H1 (cell line): Measurements from ENCODE around the gene MFNG. TPM values are rescaled to one million over a fixed set of nuclear protein-coding genes. Genes with fewer than 3 reads are reported as not detected.

Experiments used
- CTCF ChIA-PET: fragments of 300-600 bp; sonication (Branson Sonifier 250); formaldehyde crosslinking; loops from one replicate; lab custom pipeline; 2021; ENCODE audit not compliant: partially characterized antibody; lab: Charles Lee
- POLR2A ChIA-PET: fragments of 300-600 bp; sonication (Branson Sonifier 250); formaldehyde crosslinking; loops from one replicate; lab custom pipeline; 2021; ENCODE audit warnings: inconsistent platforms; ENCODE audit not compliant: partially characterized antibody; lab: Charles Lee
- DNase-seq, 2 experiments: peaks; one replicate each; pipeline versions ENCODE4 v3.0.0 to v3.0.0-alpha.2; 2010 to 2022; ENCODE audit warnings: low spot score in 2 of 2, low read depth in 1 of 2, mixed read lengths in 1 of 2
- FAIRE-seq: peaks from 2 replicates; lab custom pipeline; 2011; peaks lifted over from hg19 to GRCh38; lab: Jason Lieb, UNC
- H2AFZ ChIP-seq: 2 replicates; pipeline ENCODE4 v1.8.1; 2012; ENCODE audit warnings: low read length, inconsistent platforms
- H2AK5ac ChIP-seq: 2 replicates; pipeline ENCODE4 v1.6.1; 2013; ENCODE audit warnings: low read depth, low read length
- H2BK120ac ChIP-seq: replicated peaks from 2 replicates; pipeline ENCODE3; 2013; ENCODE audit warnings: low read depth, low read length, inconsistent platforms
- H2BK12ac ChIP-seq: 2 replicates; pipeline ENCODE4 v1.6.1; 2013; ENCODE audit warnings: low read depth, low read length
- H2BK15ac ChIP-seq: 2 replicates; pipeline ENCODE4 v1.6.1; 2013; ENCODE audit warnings: low read length
- H2BK20ac ChIP-seq: 2 replicates; pipeline ENCODE4 v1.6.1; 2013; ENCODE audit warnings: low read length
- H2BK5ac ChIP-seq: 2 replicates; pipeline ENCODE4 v1.6.1; 2013; ENCODE audit warnings: low read depth, low read length
- H3K14ac ChIP-seq: 2 replicates; pipeline ENCODE4 v1.6.1; 2013; ENCODE audit warnings: inconsistent platforms; ENCODE audit not compliant: insufficient read length
- H3K18ac ChIP-seq: 2 replicates; pipeline ENCODE4 v1.6.1; 2013; ENCODE audit warnings: low read length; ENCODE audit errors: extremely low read depth
- H3K23ac ChIP-seq: 2 replicates; pipeline ENCODE4 v1.6.1; 2013; ENCODE audit warnings: inconsistent platforms; ENCODE audit not compliant: insufficient read length
- H3K23me2 ChIP-seq: 2 replicates; pipeline ENCODE4 v1.6.1; 2013; ENCODE audit warnings: low read depth, low read length
- H3K27ac ChIP-seq: 2 replicates; pipeline ENCODE4 v1.6.1; 2011; ENCODE audit warnings: low read depth, low read length, inconsistent platforms
- H3K27me3 ChIP-seq, 4 experiments: replicated peaks in 1 of 4; 1 replicate in 1 of 4; 2 replicates in 3 of 4; pipeline versions ENCODE4 v1.6.1 to v1.8.1; 2011 to 2013; ENCODE audit warnings: low read length in 3 of 4, mild to moderate bottlenecking in 3 of 4, inconsistent platforms in 2 of 4, mixed read lengths in 2 of 4, moderate library complexity in 1 of 4; ENCODE audit not compliant: control insufficient read depth in 3 of 4, insufficient read depth in 3 of 4; ENCODE audit errors: extremely low read depth in 1 of 4
- H3K36me3 ChIP-seq, 4 experiments: 2 replicates each; pipeline versions ENCODE4 v1.6.1 to v1.8.1; 2011 to 2013; ENCODE audit warnings: mild to moderate bottlenecking in 4 of 4, low read length in 3 of 4, moderate library complexity in 2 of 4, control low read depth in 1 of 4, inconsistent platforms in 1 of 4; ENCODE audit not compliant: insufficient read depth in 4 of 4, control insufficient read depth in 2 of 4
- H3K4ac ChIP-seq: replicated peaks from 2 replicates; pipeline ENCODE3; 2013; ENCODE audit warnings: low read length, low read depth, mixed read lengths, inconsistent platforms; ENCODE audit not compliant: insufficient read length
- H3K4me1 ChIP-seq, 4 experiments: replicated peaks in 1 of 4; 1 replicate in 1 of 4; 2 replicates in 3 of 4; pipeline versions ENCODE4 v1.6.1 to v1.8.1; 2011 to 2013; ENCODE audit warnings: low read length in 3 of 4, inconsistent platforms in 2 of 4, mixed read lengths in 1 of 4; ENCODE audit not compliant: insufficient read depth in 4 of 4, control insufficient read depth in 3 of 4
- H3K4me2 ChIP-seq, 2 experiments: 2 replicates each; pipeline versions ENCODE4 v1.6.1 to v1.8.1; 2011 to 2013; ENCODE audit warnings: low read depth in 2 of 2, low read length in 2 of 2, control low read depth in 1 of 2, inconsistent platforms in 1 of 2, mild to moderate bottlenecking in 1 of 2; ENCODE audit not compliant: insufficient read depth in 1 of 2
- H3K4me3 ChIP-seq, 4 experiments: fragments of 200-600, 300-600 bp in 1 of 4; sonication (generic), shearing (Covaris generic), sonication (Bioruptor Twin) in 1 of 4; 2 replicates each; pipeline versions ENCODE4 v1.5.1 to v1.8.1; 2011 to 2016; ENCODE audit warnings: low read length in 4 of 4, low read depth in 3 of 4, control low read depth in 2 of 4, inconsistent platforms in 2 of 4, mild to moderate bottlenecking in 2 of 4, mixed read lengths in 1 of 4, moderate library complexity in 1 of 4; ENCODE audit not compliant: insufficient read depth in 2 of 4; ENCODE audit errors: extremely low read depth in 1 of 4
- H3K56ac ChIP-seq: replicated peaks from 2 replicates; pipeline ENCODE3; 2013; ENCODE audit warnings: low read depth, mild to moderate bottlenecking, mixed read lengths, low read length, inconsistent platforms; ENCODE audit not compliant: insufficient read length
- H3K79me1 ChIP-seq: 2 replicates; pipeline ENCODE4 v1.6.1; 2013; ENCODE audit warnings: low read depth, low read length, control low read depth
- H3K79me2 ChIP-seq, 2 experiments: 2 replicates each; pipeline versions ENCODE4 v1.6.1 to v1.8.1; 2012 to 2013; ENCODE audit warnings: low read length in 2 of 2, mild to moderate bottlenecking in 2 of 2, inconsistent platforms in 1 of 2; ENCODE audit not compliant: insufficient read depth in 2 of 2, control insufficient read depth in 1 of 2
- H3K9ac ChIP-seq, 4 experiments: replicated peaks in 1 of 4; 1 replicate in 1 of 4; 2 replicates in 3 of 4; pipeline versions ENCODE4 v1.6.1 to v1.8.1; 2011 to 2013; ENCODE audit warnings: low read depth in 3 of 4, low read length in 3 of 4, control low read depth in 2 of 4, mild to moderate bottlenecking in 2 of 4, moderate library complexity in 2 of 4, inconsistent platforms in 1 of 4; ENCODE audit errors: extremely low read depth in 1 of 4
- H3K9me3 ChIP-seq, 2 experiments: 2 replicates each; pipeline versions ENCODE4 v1.6.1 to v1.8.1; 2012 to 2013; ENCODE audit warnings: mild to moderate bottlenecking in 2 of 2, moderate library complexity in 2 of 2, control low read depth in 1 of 2, inconsistent platforms in 1 of 2, low read depth in 1 of 2, low read length in 1 of 2, mixed read lengths in 1 of 2; ENCODE audit not compliant: insufficient read depth in 2 of 2
- H4K20me1 ChIP-seq, 2 experiments: replicated peaks in 1 of 2; 2 replicates each; pipeline versions ENCODE3 to v1.8.1; 2011 to 2013; ENCODE audit warnings: inconsistent platforms in 2 of 2, low read length in 2 of 2, mild to moderate bottlenecking in 1 of 2; ENCODE audit not compliant: insufficient read depth in 2 of 2, control insufficient read depth in 1 of 2
- H4K5ac ChIP-seq: 2 replicates; pipeline ENCODE4 v1.6.1; 2013; ENCODE audit warnings: low read length, low read depth, mixed read lengths, inconsistent platforms; ENCODE audit not compliant: insufficient read length
- H4K8ac ChIP-seq: 2 replicates; pipeline ENCODE4 v1.8.0; 2013; ENCODE audit warnings: mild to moderate bottlenecking, moderate library complexity, low read length, inconsistent platforms; ENCODE audit not compliant: insufficient read depth; ENCODE audit errors: extremely low read depth
- H4K91ac ChIP-seq: replicated peaks from 2 replicates; pipeline ENCODE3; 2013; ENCODE audit warnings: low read length, mixed read lengths, inconsistent platforms; ENCODE audit not compliant: insufficient read length
- GABPA ChIP-seq: IDR thresholded peaks from 2 replicates; pipeline ENCODE4 v1.6.1; 2011; ENCODE audit warnings: mild to moderate bottlenecking, low read length, moderate library complexity, borderline replicate concordance; ENCODE audit not compliant: insufficient read depth
- WGBS, 2 experiments: shearing (Covaris generic) in 1 of 2; methylation state at CpG; one replicate each; pipeline versions ENCODE4 v1.1.6 to v1.1.7; 2013 to 2015; ENCODE audit warnings: low lambda C conversion rate in 2 of 2, mixed read lengths in 2 of 2, inconsistent platforms in 1 of 2, low coverage in 1 of 2, missing lambda C conversion rate in 1 of 2; ENCODE audit not compliant: insufficient replicate concordance in 2 of 2, insufficient coverage in 1 of 2, insufficient read length in 1 of 2; ENCODE audit errors: extremely low coverage in 1 of 2, missing lambda C conversion rate in 1 of 2; 5-methylcytosine and 5-hydroxymethylcytosine counted together
- polyA plus RNA-seq, 7 experiments: library from polyadenylated mRNA; depleted of rRNA in 3 of 7; stranded (reverse) in 5 of 7; unstranded in 2 of 7; fragments of >200 nt in 5 of 7; fragments of 200-250 nt in 2 of 7; gene quantifications; 1 replicate in 5 of 7; 2 replicates in 1 of 7; 4 replicates in 1 of 7; pipeline versions ENCODE4 v1.2.1 to v1.2.3, GENCODE V29; 2011 to 2013; ENCODE audit warnings: missing spikeins in 2 of 7, mixed read lengths in 2 of 7
- total RNA-seq: library from RNA; stranded (reverse); fragmentation: NEBNext Ultra II Directional; extraction: Animal tissue kit (Norgen Biotek cat#: 25700); gene quantifications from 2 replicates; pipeline ENCODE4 v1.2.1, GENCODE V29; 2021
- TF ChIP-seq, protein P1 (sequence below): IDR thresholded peaks from 2 replicates; pipeline ENCODE4 v1.6.1; 2012; ENCODE audit warnings: inconsistent platforms

Gene MFNG
- total and polyA plus RNA-seq, 2 of the 8 experiments (the other 6 are each of a cell fraction or from before 2014, with no cell fraction given), result 1.7 to 5.5 TPM

DNA sequence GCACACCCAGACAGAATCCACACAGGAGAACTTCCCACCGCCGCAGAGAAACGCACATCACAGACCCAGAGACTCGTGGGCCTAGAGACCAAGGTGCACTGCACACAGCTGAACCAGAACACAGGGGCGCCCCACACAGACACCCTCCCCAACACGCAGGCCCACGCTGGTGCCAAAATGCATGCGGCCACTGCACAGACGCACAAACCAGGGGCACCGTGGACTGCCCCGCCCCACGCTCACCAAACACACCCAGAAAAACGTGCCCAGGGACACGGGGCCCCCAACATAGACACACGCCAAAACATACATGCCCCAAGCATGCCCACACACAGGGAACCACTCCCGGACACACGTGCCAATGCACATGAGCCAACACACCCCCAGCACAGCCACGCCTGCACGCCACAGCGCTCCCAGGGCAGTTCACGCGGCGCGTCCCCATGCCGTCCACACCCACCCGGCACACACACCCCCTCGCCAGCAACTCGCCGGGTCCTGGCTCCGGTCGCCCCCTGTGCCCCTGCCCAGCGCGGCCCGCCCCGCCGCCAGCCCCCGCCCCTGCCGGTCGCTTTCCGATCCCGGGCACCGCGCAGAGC, 66.7 kb downstream of the MFNG start:
- no peak for DNase-seq
- TF ChIP-seq GABPA, result no peak
- TF ChIP-seq, protein P1, sequence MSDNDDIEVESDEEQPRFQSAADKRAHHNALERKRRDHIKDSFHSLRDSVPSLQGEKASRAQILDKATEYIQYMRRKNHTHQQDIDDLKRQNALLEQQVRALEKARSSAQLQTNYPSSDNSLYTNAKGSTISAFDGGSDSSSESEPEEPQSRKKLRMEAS, result peak; percentile 9; the same call in 1 of the 2 replicates
- TF ChIP-seq, all 59 proteins: peak for 1
- H2BK5ac ChIP-seq, result peak overlapping the region; percentile 44; the same call in 1 of the 2 replicates
- H3K23ac ChIP-seq, result no peak overlapping the region
- no peak overlapping the region for H3K4ac ChIP-seq
- peaks cover 10% of the 10 kb centered on the region; the same call in 1 of the 2 replicates for H3K23me2 ChIP-seq
- peaks cover 0 to 2% of the 10 kb centered on the region in 2 experiments for H4K20me1 ChIP-seq
- H3K4me3 ChIP-seq, result peak overlapping the region; percentile 29 to 57 (median 43); a peak in 6 of 8 replicates
- no peak overlapping the region for H3K56ac ChIP-seq
- H2AK5ac ChIP-seq, result no peak overlapping the region; the same call in 1 of the 2 replicates
- no peak overlapping the region for H3K14ac ChIP-seq
- H3K79me2 ChIP-seq, result no peaks in the 10 kb centered on the region
- POLR2A ChIA-PET, result no interaction called here
- peak overlapping the region; percentile 23; the same call in 1 of the 2 replicates for H2BK20ac ChIP-seq
- H3K4me1 ChIP-seq, result peaks cover 3 to 28% (median 20%) of the 10 kb centered on the region in 4 experiments
- H3K18ac ChIP-seq, result peak overlapping the region; percentile 87
- H3K27ac ChIP-seq, result no peak overlapping the region
- CTCF ChIA-PET, result interaction anchor here (1.0 to 3.0 kb wide), 2 partner anchors 10 to 14 kb away, joined by 7 to 25 read pairs; no protein-coding TSS in a partner anchor
- no peak for FAIRE-seq
- peak overlapping the region; percentile 99; the same call in 1 of the 2 replicates for H2BK15ac ChIP-seq
- H4K5ac ChIP-seq, result peak overlapping the region; percentile 2
- no peak overlapping the region for H2BK120ac ChIP-seq
- peak overlapping the region; percentile 82 to 87 for H3K4me2 ChIP-seq
- 40% methylated on average over 31 of the region's 43 CpGs; no CpG with 5 or more reads in 1 of the 2 experiments for WGBS, 2 experiments
- H2BK12ac ChIP-seq, result peak overlapping the region; percentile 84; the same call in 1 of the 2 replicates
- H4K91ac ChIP-seq, result peak overlapping the region; percentile 75
- no peak overlapping the region for H2AFZ ChIP-seq
- H3K9me3 ChIP-seq, result no peaks in the 10 kb centered on the region
- H3K9ac ChIP-seq, result no peak overlapping the region
- H4K8ac ChIP-seq, result peak overlapping the region; percentile 31; the same call in 1 of the 2 replicates
- peaks cover 0 to 32% (median 26%) of the 10 kb centered on the region in 4 experiments; a peak in 6 of 7 replicates for H3K27me3 ChIP-seq
- no peaks in the 10 kb centered on the region for H3K36me3 ChIP-seq
- no peaks in the 10 kb centered on the region for H3K79me1 ChIP-seq
